T-helper 22 cell (primary cell): ENCODE results near the gene LAMP1.
"Not testable (repeated sequence)": the region's sequence is repeated elsewhere in the genome, so short reads cannot be mapped to it uniquely, and the experiment has no call there.

ENCODE experiments used
- DNase-seq: peaks from one replicate; pipeline ENCODE4 v3.0.0-alpha.2; 2020; ENCODE audit warnings: low read depth

LAMP1 gene

GRCh38 chr13:113327766-113328471, 30.9 kb downstream of the LAMP1 start:
- DNase-seq, result no peak

- no peak for DNase-seq
These were observed 31.8 kb downstream of the LAMP1 start for GRCh38 chr13:113328851-113329250.

- DNase-seq, result no peak
These were observed 32.7 kb downstream of the LAMP1 start for GRCh38 chr13:113329656-113330312.

- DNase-seq, result no peak
These were observed 35.6 kb downstream of the LAMP1 start for GRCh38 chr13:113332615-113333014.

GRCh38 chr13:113333076-113333475, 36.0 kb downstream of the LAMP1 start:
- no peak for DNase-seq

- DNase-seq, result no peak
These were observed 40.5 kb downstream of the LAMP1 start for GRCh38 chr13:113337556-113337955.

- no peak for DNase-seq
These were observed 40.9 kb downstream of the LAMP1 start for GRCh38 chr13:113337976-113338375.

GRCh38 chr13:113338451-113338850, 41.4 kb downstream of the LAMP1 start:
- no peak for DNase-seq

- DNase-seq, result no peak
These were observed 46.0 kb downstream of the LAMP1 start for GRCh38 chr13:113342820-113343691.

- DNase-seq, result no peak
These were observed 46.6 kb downstream of the LAMP1 start for GRCh38 chr13:113343692-113343968.

- DNase-seq, result no peak
These were observed 48.4 kb downstream of the LAMP1 start for GRCh38 chr13:113345486-113345885.

GRCh38 chr13:113347736-113348225, 50.7 kb downstream of the LAMP1 start:
- DNase-seq, result not testable (repeated sequence)

- no peak for DNase-seq
These were observed 51.6 kb downstream of the LAMP1 start for GRCh38 chr13:113348591-113348990.

- DNase-seq, result no peak
These were observed 52.0 kb downstream of the LAMP1 start for GRCh38 chr13:113349050-113349449.

GRCh38 chr13:113349491-113349890, 52.5 kb downstream of the LAMP1 start:
- DNase-seq, result no peak

GRCh38 chr13:113350065-113350937, 53.3 kb downstream of the LAMP1 start:
- DNase-seq, result no peak

- no peak for DNase-seq
These were observed 53.9 kb downstream of the LAMP1 start for GRCh38 chr13:113350938-113351335.

GRCh38 chr13:113351514-113352026, 54.5 kb downstream of the LAMP1 start:
- no peak for DNase-seq

GRCh38 chr13:113353254-113353653, 56.2 kb downstream of the LAMP1 start:
- DNase-seq, result no peak

GRCh38 chr13:113354831-113355610, 58.0 kb downstream of the LAMP1 start:
- DNase-seq, result no peak

- no peak for DNase-seq
These were observed 58.6 kb downstream of the LAMP1 start for GRCh38 chr13:113355621-113356020.
